Activated naive CD4-positive, alpha-beta T cell treated with anti-CD3 and anti-CD28 coated beads, Interleukin-2, amount 50 U/mL, for 72 hours (primary cell): ENCODE results near the gene EYS. TPM values are rescaled to one million over a fixed set of nuclear protein-coding genes. Genes with fewer than 3 reads are reported as not detected.
"Not testable (repeated sequence)": the region's sequence is repeated elsewhere in the genome, so short reads cannot be mapped to it uniquely, and the experiment has no call there.

Experiments used
- ATAC-seq, 2 donors: fragments of 150-1000 bp; cut with Tn5 transposase; 2 replicates each; pipeline ENCODE4 v1.10.0; 2021; ENCODE audit warnings: mild to moderate bottlenecking in 2 of 2, moderate library complexity in 2 of 2
- DNase-seq, 2 donors: peaks; one replicate each; pipeline ENCODE4 v3.0.0; 2021 to 2022; ENCODE audit warnings: low spot score in 2 of 2
- H3K27ac Mint-ChIP-seq, 2 donors: one replicate each; pipeline ENCODE4 v1.8.0; 2022; ENCODE audit warnings: mild to moderate bottlenecking in 2 of 2, mixed read lengths in 2 of 2
- H3K36me3 Mint-ChIP-seq, 2 donors: one replicate each; pipeline ENCODE4 v1.8.0; 2022; ENCODE audit warnings: mixed read lengths in 2 of 2
- H3K9me3 Mint-ChIP-seq, 2 donors: one replicate each; pipeline ENCODE4 v1.8.0; 2022; ENCODE audit warnings: mixed read lengths in 2 of 2
- total RNA-seq, 2 donors: library from RNA; stranded (reverse); gene quantifications; one replicate each; pipeline ENCODE4 v1.2.3, GENCODE V29; 2022

Gene EYS
- total RNA-seq, 2 donors from 2014 or later, result not detected

GRCh38 chr6:63899550-63899949, 1807.5 kb downstream of the EYS start:
- ATAC-seq, result no peak
- H3K36me3 Mint-ChIP-seq, result no peaks in the 10 kb centered on the region
- DNase-seq, result no peak
- H3K9me3 Mint-ChIP-seq, result no peaks in the 10 kb centered on the region
- H3K27ac Mint-ChIP-seq, result no peak overlapping the region

GRCh38 chr6:63897952-63898351, 1809.1 kb downstream of the EYS start:
- Mint-ChIP-seq H3K36me3 (no peaks in the 10 kb centered on the region), H3K27ac (no peak overlapping the region), H3K9me3 (peaks cover 0 to 4% of the 10 kb centered on the region in 2 donors)
- ATAC-seq (no peak), DNase-seq (no peak)

GRCh38 chr6:63897459-63897858, 1809.6 kb downstream of the EYS start:
- peaks cover 0 to 8% of the 10 kb centered on the region in 2 donors for H3K9me3 Mint-ChIP-seq
- ATAC-seq (no peak), DNase-seq (no peak)
- no peaks in the 10 kb centered on the region for H3K36me3 Mint-ChIP-seq
- no peak overlapping the region for H3K27ac Mint-ChIP-seq

- H3K9me3 Mint-ChIP-seq, result peaks cover 11 to 17% of the 10 kb centered on the region in 2 donors
- no peak for DNase-seq
- peaks cover 0 to 8% of the 10 kb centered on the region in 2 donors for H3K36me3 Mint-ChIP-seq
- ATAC-seq, result no peak
- H3K27ac Mint-ChIP-seq, result no peak overlapping the region
Observed at GRCh38 chr6:63888416-63888815, 1818.6 kb downstream of the EYS start.

- peaks cover 11 to 17% of the 10 kb centered on the region in 2 donors for H3K9me3 Mint-ChIP-seq
- not testable (repeated sequence) for ATAC-seq, DNase-seq, H3K27ac Mint-ChIP-seq, H3K36me3 Mint-ChIP-seq
Observed at GRCh38 chr6:63887804-63888203, 1819.2 kb downstream of the EYS start.

- no peak overlapping the region for H3K27ac Mint-ChIP-seq
- peaks cover 0 to 8% of the 10 kb centered on the region in 2 donors for H3K36me3 Mint-ChIP-seq
- no peak for DNase-seq
- no peak for ATAC-seq
- peaks cover 11 to 13% of the 10 kb centered on the region in 2 donors for H3K9me3 Mint-ChIP-seq
Observed at GRCh38 chr6:63887002-63887751, 1819.8 kb downstream of the EYS start.

- Mint-ChIP-seq H3K36me3 (peaks cover 0 to 8% of the 10 kb centered on the region in 2 donors), H3K27ac (no peak overlapping the region), H3K9me3 (peaks cover 11 to 13% of the 10 kb centered on the region in 2 donors)
- DNase-seq (no peak), ATAC-seq (no peak)
Observed at GRCh38 chr6:63886341-63886740, 1820.7 kb downstream of the EYS start.

- DNase-seq (no peak), ATAC-seq (no peak)
- H3K36me3 Mint-ChIP-seq, result peaks cover 0 to 6% of the 10 kb centered on the region in 2 donors
- peaks cover 3 to 5% of the 10 kb centered on the region in 2 donors for H3K9me3 Mint-ChIP-seq
- H3K27ac Mint-ChIP-seq, result no peak overlapping the region
Observed at GRCh38 chr6:63883597-63883996, 1823.4 kb downstream of the EYS start.

GRCh38 chr6:63882208-63882607, 1824.8 kb downstream of the EYS start:
- peaks cover 3 to 11% of the 10 kb centered on the region in 2 donors for H3K9me3 Mint-ChIP-seq
- H3K27ac Mint-ChIP-seq, result no peak overlapping the region
- no peaks in the 10 kb centered on the region for H3K36me3 Mint-ChIP-seq
- ATAC-seq (no peak), DNase-seq (no peak)

- H3K36me3 Mint-ChIP-seq, result no peaks in the 10 kb centered on the region
- peaks cover 3 to 11% of the 10 kb centered on the region in 2 donors for H3K9me3 Mint-ChIP-seq
- DNase-seq (no peak), ATAC-seq (no peak)
- H3K27ac Mint-ChIP-seq, result no peak overlapping the region
Observed at GRCh38 chr6:63881791-63882190, 1825.2 kb downstream of the EYS start.

- ATAC-seq, result no peak
- no peak for DNase-seq
- H3K9me3 Mint-ChIP-seq, result peaks cover 17 to 22% of the 10 kb centered on the region in 2 donors
- peaks cover 0 to 15% of the 10 kb centered on the region in 2 donors for H3K36me3 Mint-ChIP-seq
- no peak overlapping the region for H3K27ac Mint-ChIP-seq
Observed at GRCh38 chr6:63872233-63872632, 1834.8 kb downstream of the EYS start.

- Mint-ChIP-seq H3K9me3 (peaks cover 4 to 8% of the 10 kb centered on the region in 2 donors), H3K27ac (no peak overlapping the region), H3K36me3 (no peaks in the 10 kb centered on the region)
- ATAC-seq (no peak), DNase-seq (no peak)
Observed at GRCh38 chr6:63868351-63868750, 1838.7 kb downstream of the EYS start.

- Mint-ChIP-seq H3K36me3 (no peaks in the 10 kb centered on the region), H3K9me3 (no peaks in the 10 kb centered on the region), H3K27ac (no peak overlapping the region)
- DNase-seq (no peak), ATAC-seq (no peak)
Observed at GRCh38 chr6:63864671-63865318, 1842.2 kb downstream of the EYS start.

GRCh38 chr6:63864061-63864460, 1843.0 kb downstream of the EYS start:
- Mint-ChIP-seq H3K9me3 (no peaks in the 10 kb centered on the region), H3K27ac (no peak overlapping the region), H3K36me3 (no peaks in the 10 kb centered on the region)
- ATAC-seq (no peak), DNase-seq (no peak)

- DNase-seq (no peak), ATAC-seq (no peak)
- H3K9me3 Mint-ChIP-seq, result no peaks in the 10 kb centered on the region
- H3K36me3 Mint-ChIP-seq, result no peaks in the 10 kb centered on the region
- no peak overlapping the region for H3K27ac Mint-ChIP-seq
Observed at GRCh38 chr6:63862486-63863198, 1844.4 kb downstream of the EYS start.

- Mint-ChIP-seq H3K27ac (no peak overlapping the region), H3K9me3 (no peaks in the 10 kb centered on the region), H3K36me3 (no peaks in the 10 kb centered on the region)
- DNase-seq (no peak), ATAC-seq (no peak)
Observed at GRCh38 chr6:63859528-63859927, 1847.5 kb downstream of the EYS start.

- ATAC-seq (no peak), DNase-seq (no peak)
- Mint-ChIP-seq H3K36me3 (no peaks in the 10 kb centered on the region), H3K27ac (no peak overlapping the region), H3K9me3 (no peaks in the 10 kb centered on the region)
Observed at GRCh38 chr6:63858691-63859090, 1848.3 kb downstream of the EYS start.
